GM19372 (cell line): ENCODE measurements around the gene ABHD2.
"Not testable (repeated sequence)": the region's sequence is repeated elsewhere in the genome, so short reads cannot be mapped to it uniquely, and the experiment has no call there.

Source experiments
- ATAC-seq: cut with Tn5 transposase; IDR thresholded peaks from one replicate; pipeline ENCODE4 v1.9.1; 2021; ENCODE audit warnings: mild to moderate bottlenecking, low read depth, moderate library complexity; ENCODE audit not compliant: unreplicated experiment

The ABHD2 gene

DNA sequence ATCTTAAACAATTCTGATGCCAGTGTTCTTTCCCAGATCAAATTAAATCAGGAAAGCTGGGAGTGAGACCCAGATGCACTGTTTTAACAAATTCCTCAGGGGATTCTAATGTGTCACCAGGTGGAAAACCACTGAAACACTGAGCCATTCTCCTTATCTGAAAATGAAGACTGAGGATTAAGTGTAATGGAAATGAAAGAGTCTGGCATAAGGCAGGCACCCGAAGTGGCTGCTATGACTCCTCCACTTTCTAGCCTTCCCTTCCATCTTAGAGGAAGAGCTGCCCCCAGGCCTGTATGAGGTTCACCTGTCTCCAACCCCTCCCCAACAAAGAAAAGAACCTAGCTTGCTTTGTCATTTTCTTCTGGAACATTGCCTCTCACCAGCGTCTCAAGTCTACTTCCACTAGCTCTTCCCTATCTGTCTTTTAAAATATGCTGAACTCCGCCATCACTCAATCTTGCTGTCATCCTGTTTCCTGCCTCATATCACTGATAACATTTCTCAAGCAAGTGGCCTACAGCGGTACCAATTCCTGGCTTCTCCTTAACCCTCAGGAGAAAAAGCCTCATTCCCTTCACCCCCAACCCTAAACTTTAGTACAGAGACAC lies 13.7 kb upstream of the ABHD2 start:
- ATAC-seq = no peak

- ATAC-seq = no peak
Measured at GRCh38 chr15:89075101-89075640, 13.1 kb upstream of the ABHD2 start.

DNA sequence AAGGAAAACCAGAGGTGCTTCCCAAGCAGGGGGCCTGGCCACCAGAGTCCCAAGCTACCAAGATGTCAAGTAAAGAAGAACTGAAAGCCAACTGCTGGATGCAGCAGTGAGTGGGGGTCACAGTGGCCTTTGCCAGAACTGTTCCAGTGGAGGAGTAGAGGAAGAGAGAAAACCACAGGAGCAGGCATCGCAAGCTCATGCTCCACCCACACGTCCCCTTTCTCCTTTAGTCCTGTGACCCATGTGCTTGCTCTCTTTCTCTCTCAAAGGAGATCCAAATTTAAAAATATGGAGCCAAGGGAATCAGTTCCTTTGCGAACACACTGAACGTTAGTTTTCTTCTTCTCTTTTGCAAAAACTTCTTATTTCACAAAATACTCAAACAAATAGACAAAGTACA lies 12.4 kb upstream of the ABHD2 start:
- ATAC-seq = no peak

DNA sequence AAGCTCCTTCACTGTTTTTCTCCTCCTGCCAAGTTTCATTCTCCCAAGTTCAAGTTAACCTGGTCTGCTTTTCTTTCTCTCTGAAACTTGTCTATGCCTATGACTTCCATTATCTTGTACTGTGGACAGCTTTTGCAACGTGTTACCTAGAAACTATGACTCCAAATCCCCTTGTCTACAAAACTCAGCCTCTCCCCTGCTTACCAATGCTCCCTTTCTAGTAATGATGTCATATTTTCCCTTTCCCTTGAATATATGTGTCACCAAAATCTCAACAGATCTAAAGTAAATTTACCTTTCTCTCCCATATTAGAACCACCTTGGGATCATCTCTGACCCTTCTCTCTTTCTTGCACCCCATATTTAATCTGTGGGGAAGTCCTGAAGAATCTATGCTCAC lies 10.5 kb upstream of the ABHD2 start:
- no peak for ATAC-seq

DNA sequence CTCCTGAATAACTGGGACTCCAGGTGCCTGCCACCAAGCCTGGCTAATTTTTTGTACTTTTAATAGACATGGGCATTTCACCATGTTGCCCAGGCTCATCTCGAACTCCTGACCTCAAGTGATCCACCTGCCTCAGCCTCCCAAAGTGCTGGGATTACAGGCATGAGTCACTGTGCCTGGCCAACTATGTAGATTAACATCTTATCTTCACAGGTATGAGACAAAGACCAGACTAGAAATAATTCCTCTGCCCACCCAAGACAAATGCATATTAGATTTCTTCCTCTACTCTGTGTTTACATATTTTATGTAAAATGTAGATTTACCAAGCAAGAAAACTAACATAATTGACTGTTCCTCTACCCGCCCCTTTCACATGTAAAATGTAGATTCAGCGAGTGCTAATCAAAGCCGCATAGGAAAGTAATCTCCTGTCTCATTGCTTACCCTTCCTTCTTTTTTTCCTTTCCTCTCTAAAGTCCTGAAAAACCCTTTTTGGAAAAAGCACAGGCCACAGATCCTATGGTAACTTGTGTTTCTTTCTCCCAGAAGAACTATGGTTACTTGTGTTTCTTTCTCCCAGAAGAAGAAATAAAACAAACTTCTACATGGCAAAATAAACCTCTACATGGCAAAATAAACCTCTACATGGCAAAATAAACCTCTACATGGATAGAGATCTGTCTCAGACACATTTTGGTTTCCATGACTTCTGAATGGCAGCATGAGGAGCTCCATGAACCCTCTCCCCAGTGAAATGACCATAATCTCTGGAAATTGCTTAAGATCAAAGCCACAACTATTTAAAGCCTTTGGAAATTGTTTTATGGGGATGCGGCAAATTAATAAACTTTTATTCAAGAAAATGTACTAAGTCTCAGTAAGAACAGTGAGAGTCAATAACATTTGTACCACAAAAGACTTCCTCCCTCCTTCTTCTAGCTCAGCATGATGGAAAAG lies 9.1 kb upstream of the ABHD2 start:
- no peak for ATAC-seq

DNA sequence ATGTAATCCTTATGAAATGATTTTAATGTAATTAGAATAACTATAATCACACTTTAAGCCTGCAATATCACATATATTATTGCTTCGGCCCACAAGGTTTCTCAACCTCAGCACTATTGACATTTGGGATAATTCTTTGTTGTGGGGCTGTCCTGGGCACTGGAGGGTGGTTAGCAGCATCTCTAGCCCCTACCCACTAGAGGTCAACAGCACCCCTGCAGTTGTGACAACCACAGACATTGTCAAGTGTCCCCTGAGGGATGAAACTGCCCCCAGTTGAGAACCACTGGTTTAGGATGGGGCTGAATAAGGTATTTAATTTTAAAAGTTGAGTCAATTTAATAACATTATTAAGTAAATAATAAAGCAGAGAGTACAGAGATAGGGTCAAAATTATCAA lies 6.4 kb upstream of the ABHD2 start:
- ATAC-seq = no peak

DNA sequence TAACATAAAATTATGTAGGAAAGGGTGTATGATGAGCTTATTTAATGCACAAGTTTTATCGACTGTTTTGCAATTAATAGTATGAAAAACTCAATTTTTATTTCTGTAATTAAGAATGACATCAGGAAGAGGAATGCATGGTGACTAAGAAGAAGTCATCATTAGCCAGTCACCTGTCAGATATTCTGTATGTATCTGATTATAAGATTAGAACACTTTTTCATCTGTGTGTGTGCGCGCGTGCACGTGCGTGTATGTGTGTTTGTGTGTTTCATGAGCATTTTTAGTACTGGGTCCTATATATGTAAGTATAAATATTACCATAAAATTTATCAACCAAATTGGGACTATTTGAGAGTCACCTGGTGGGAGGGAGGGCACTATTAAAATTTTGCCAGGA lies 5.0 kb upstream of the ABHD2 start:
- no peak for ATAC-seq

- no peak for ATAC-seq
Measured at GRCh38 chr15:89085289-89085926, 2.8 kb upstream of the ABHD2 start.

- not testable (repeated sequence) for ATAC-seq
Measured at GRCh38 chr15:89085933-89086332, 2.3 kb upstream of the ABHD2 start.

DNA sequence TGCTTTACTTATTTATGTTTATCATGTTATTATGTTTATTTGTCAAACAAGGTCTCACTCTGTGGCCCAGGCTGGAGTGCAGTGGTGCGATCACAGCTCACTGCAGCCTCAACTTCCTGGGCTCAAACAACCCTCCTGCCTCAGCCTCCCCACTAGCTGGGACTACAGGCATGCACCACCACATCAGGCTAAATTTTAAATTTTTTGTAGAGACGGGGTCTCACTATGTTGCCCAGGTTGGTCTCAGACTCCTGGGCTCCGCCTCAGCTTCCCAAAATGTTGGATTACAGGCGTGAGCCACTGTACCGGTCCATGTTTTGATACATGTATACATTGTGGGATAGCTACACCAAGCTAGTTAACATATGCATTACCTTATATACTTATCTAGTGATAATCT lies 1.9 kb upstream of the ABHD2 start:
- ATAC-seq = not testable (repeated sequence)

GRCh38 chr15:89087161-89087829 lies 961 bp upstream of the ABHD2 start:
- no peak for ATAC-seq

DNA sequence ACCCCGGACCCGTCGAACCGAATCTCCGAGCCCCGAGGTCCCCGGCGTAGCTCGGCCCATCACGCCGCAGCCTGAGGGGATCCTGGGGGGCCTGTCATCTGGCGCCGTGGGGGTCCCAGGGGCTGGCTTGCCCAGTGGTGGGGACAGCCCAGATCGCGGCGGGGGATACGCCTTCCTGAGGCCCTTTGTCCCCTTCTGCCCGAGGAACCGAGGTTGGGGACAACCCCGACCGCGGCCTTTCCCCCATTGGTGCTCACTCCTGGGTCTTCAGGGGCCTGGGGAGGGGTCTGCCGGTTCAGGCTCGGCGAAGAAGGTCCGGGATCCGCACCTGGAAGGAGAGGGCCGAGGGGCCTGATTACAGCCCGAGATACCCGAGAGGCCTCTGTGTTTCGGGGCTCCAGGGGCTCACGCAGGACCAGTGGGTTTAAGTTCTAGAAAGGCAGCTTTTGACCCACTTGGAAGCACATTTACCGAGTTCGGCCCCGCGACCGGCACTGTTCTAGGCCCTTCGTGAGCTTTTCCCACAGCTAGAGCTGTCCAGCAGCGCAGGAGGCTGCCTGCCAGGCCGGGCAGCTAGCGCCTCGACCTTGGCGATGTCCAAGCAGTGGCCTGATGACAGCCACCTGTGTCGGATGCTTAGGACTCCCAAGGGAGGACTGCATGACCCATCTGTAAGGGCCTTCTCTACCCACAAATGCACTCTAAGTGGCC lies 504 bp downstream of the ABHD2 start:
- ATAC-seq = peak; percentile 2

- ATAC-seq = no peak
Measured at GRCh38 chr15:89089316-89090230, 1.3 kb downstream of the ABHD2 start.

GRCh38 chr15:89090791-89091626 lies 2.8 kb downstream of the ABHD2 start:
- ATAC-seq = no peak

GRCh38 chr15:89091627-89092220 lies 3.5 kb downstream of the ABHD2 start:
- ATAC-seq = no peak

DNA sequence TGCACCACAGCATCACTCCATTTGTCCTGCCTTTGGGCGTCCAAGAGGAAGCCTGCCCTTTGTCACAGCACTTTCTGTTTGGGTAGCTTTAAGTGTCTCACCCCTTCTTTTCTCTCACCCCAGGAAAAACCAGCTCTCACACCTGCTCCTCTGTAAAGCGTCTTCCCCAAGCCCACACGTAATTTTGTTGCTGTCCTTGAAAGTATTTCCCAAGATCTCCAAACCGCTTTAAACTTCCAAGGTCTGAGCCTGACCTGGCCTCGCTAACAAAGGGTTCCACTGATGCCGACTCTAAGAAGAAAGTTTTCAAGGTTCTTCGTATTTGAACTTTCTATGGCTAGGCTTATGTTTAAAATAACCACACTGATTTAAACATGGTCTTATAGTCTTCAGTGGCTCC lies 5.3 kb downstream of the ABHD2 start:
- ATAC-seq = no peak

GRCh38 chr15:89095073-89095472 lies 6.8 kb downstream of the ABHD2 start:
- ATAC-seq = no peak

GRCh38 chr15:89095556-89095955 lies 7.3 kb downstream of the ABHD2 start:
- ATAC-seq = no peak
